Adrenal gland (tissue), 12 donors: Measurements from ENCODE around the gene RANGAP1. TPM values are rescaled to one million over a fixed set of nuclear protein-coding genes. Genes with fewer than 3 reads are reported as not detected.

Source experiments
- DNase-seq, 7 donors: peaks; one replicate each; pipeline ENCODE4 v3.0.0-alpha.2; 2019 to 2020
- H3K27ac ChIP-seq, 5 donors: fragments of 200-600 bp; sonication (generic) in 4 of 5; 1 replicate in 3 of 5; 2 replicates in 2 of 5; pipeline versions ENCODE4 v1.5.1 to v1.8.0; 2016 to 2020; ENCODE audit warnings: mild to moderate bottlenecking in 1 of 5
- H3K27me3 ChIP-seq: fragments of 200-600 bp; 2 replicates; pipeline ENCODE4 v1.8.0; 2021
- H3K36me3 ChIP-seq, 2 donors: fragments of 200-600 bp; replicated peaks in 1 of 2; 1 replicate in 1 of 2; 2 replicates in 1 of 2; pipeline versions ENCODE4 v1.5.1 to v1.8.0; 2018 to 2022
- H3K4me1 ChIP-seq, 2 donors: fragments of 200-600 bp; replicated peaks in 1 of 2; 1 replicate in 1 of 2; 2 replicates in 1 of 2; pipeline versions ENCODE4 v1.5.1 to v1.8.0; 2018 to 2021
- H3K4me3 ChIP-seq, 4 donors: fragments of 200-600 bp; sonication (generic) in 3 of 4; one replicate each; pipeline ENCODE4 v1.5.1; 2016 to 2018
- H3K9me3 ChIP-seq, 3 donors: fragments of 200-600 bp; sonication (generic) in 1 of 3; replicated peaks in 1 of 3; 1 replicate in 2 of 3; 2 replicates in 1 of 3; pipeline versions ENCODE4 v1.5.1 to v1.8.0; 2016 to 2021
- POLR2A ChIP-seq, 2 donors: fragments of 450-650 bp; IDR thresholded peaks; one replicate each; pipeline ENCODE4 v1.6.1; 2017; ENCODE audit warnings: antibody characterized with exemption in 2 of 2, mild to moderate bottlenecking in 2 of 2, moderate library complexity in 1 of 2
- WGBS, 4 donors: extraction: QIAGEN DNeasy Blood & Tissue Kit in 2 of 4; methylation state at CpG; one replicate each; pipeline versions ENCODE4 v1.1.5 to v1.1.7; 2013 to 2017; 5-methylcytosine and 5-hydroxymethylcytosine counted together
- intact Hi-C, 2 donors: fragments of 100-400 bp; cut with DNase I; formaldehyde crosslinking; loops; one replicate each; pipeline versions ENCODE4 v1.14.1 to v1.15.0; 2022 to 2023
- polyA plus RNA-seq, 3 donors: library from polyadenylated mRNA; stranded (reverse); fragments of 200-250 nt in 2 of 3; fragments of 350-450 nt in 1 of 3; fragmentation: Illumina TruSeq in 1 of 3; extraction: RNeasy Lipid Tissue Mini Kit (QIAGEN cat#74804) in 1 of 3; gene quantifications; one replicate each; pipeline ENCODE4 v1.2.3, GENCODE V29; 2013 to 2014
- total RNA-seq, 9 donors: library from RNA; depleted of rRNA in 4 of 9; stranded (reverse); fragments of >200 nt in 4 of 9; fragments of 120-200 nt in 1 of 9; fragmentation: NEBNext Ultra II Directional in 1 of 9; extraction: Animal tissue kit (Norgen Biotek cat#: 25700) in 1 of 9; gene quantifications; one replicate each; pipeline versions ENCODE4 v1.1.0 to v1.2.4, GENCODE V29; 2013 to 2023
- TF ChIP-seq, protein P1 (sequence below), 6 experiments: fragments of 450-650 bp in 4 of 6; fragments of 200-600 bp in 2 of 6; sonication (generic) in 1 of 6; IDR thresholded peaks; 1 replicate in 5 of 6; 2 replicates in 1 of 6; pipeline versions ENCODE4 v1.5.1 to v1.8.0; 2016 to 2021; ENCODE audit warnings: antibody characterized with exemption in 6 of 6, mild to moderate bottlenecking in 2 of 6, moderate library complexity in 1 of 6
- donor health status: healthy with polysubstance abuse.
- donor health status: Bipolar disorder and iron deficiency.
- donor health status: DM: yes; HTN: yes; CAD: no.
- donor health status: DM: no; HTN: no; CAD: no.
- donor health status: DM: no; HTN: no; CAD: no.
- donor health status: DM: yes; HTN: yes; CAD: no.

Gene RANGAP1
- total and polyA plus RNA-seq, 12 donors, result 56.6 to 134 (median 76.7) TPM

GRCh38 chr22:41290262-41291221 is 4.6 kb upstream of the RANGAP1 start:
- 57 to 61% (median 59%) methylated on average over 8 of the region's 8 CpGs for WGBS, 4 donors
- no peak for TF ChIP-seq POLR2A (IDR thresholded peaks at IDR 0.05)
- TF ChIP-seq, protein P1, sequence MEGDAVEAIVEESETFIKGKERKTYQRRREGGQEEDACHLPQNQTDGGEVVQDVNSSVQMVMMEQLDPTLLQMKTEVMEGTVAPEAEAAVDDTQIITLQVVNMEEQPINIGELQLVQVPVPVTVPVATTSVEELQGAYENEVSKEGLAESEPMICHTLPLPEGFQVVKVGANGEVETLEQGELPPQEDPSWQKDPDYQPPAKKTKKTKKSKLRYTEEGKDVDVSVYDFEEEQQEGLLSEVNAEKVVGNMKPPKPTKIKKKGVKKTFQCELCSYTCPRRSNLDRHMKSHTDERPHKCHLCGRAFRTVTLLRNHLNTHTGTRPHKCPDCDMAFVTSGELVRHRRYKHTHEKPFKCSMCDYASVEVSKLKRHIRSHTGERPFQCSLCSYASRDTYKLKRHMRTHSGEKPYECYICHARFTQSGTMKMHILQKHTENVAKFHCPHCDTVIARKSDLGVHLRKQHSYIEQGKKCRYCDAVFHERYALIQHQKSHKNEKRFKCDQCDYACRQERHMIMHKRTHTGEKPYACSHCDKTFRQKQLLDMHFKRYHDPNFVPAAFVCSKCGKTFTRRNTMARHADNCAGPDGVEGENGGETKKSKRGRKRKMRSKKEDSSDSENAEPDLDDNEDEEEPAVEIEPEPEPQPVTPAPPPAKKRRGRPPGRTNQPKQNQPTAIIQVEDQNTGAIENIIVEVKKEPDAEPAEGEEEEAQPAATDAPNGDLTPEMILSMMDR (IDR thresholded peaks at IDR 0.05), result no peak
- intact Hi-C loops, result no loop called here
- DNase-seq, result no peak
- H3K4me3 ChIP-seq, result no peak overlapping the region
- no peaks in the 10 kb centered on the region for H3K9me3 ChIP-seq
- H3K27me3 ChIP-seq, result no peaks in the 10 kb centered on the region
- H3K36me3 ChIP-seq, result no peaks in the 10 kb centered on the region
- peaks cover 0 to 24% of the 10 kb centered on the region in 2 donors for H3K4me1 ChIP-seq
- H3K27ac ChIP-seq, result peak overlapping the region in 4 of 5 donors; percentile 61 to 88 (median 68)

- Histone ChIP-seq H3K9me3 (no peaks in the 10 kb centered on the region), H3K27me3 (no peaks in the 10 kb centered on the region), H3K4me3 (no peak overlapping the region), H3K27ac (peak overlapping the region in 2 of 5 donors; percentile 14 to 75), H3K4me1 (peaks cover 0 to 31% of the 10 kb centered on the region in 2 donors), H3K36me3 (peaks cover 0 to 2% of the 10 kb centered on the region in 2 donors)
- intact Hi-C loops, result no loop called here
- no peak for DNase-seq
- TF ChIP-seq POLR2A (IDR thresholded peaks at IDR 0.05), result no peak
- TF ChIP-seq, protein P1 (IDR thresholded peaks at IDR 0.05), result no peak
- WGBS, 4 donors, result 88 to 100% (median 94%) methylated on average over 1 of the region's 1 CpG
These were observed 3.7 kb upstream of the RANGAP1 start for GRCh38 chr22:41289671-41290070.

DNA sequence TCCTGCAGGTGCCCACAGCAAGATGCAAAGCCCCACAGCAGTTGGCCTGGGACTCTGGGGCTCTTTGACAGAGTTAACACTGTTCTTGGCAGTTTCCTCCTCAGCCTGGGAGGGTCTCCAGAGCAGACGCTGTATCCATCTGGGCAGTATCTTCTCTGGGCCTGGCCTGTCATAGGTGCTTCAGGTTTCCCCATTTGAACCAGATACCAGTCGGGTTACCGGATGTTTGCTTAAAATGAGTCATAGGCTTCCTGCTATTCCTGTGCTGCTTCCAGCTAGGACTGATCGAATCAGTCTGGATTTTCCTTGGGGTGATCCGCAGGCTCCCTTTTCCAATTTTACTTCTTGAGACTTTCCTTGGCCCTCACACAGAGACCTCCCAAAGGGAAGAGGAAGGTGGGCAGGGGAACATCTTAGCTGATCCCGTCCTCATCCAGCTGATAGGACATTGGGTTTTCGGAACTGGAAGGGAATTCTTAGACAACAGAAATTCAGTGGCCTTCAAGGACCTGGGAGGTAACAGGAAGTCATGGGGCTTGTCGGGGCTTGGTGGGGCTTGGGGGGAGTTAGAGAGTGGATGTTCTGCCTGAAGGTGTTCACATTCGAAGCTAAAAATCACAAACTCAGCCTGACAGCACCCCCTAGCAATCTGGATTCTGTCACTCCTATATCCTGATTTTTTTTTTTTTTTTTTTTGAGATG is 2.4 kb upstream of the RANGAP1 start:
- H3K27ac ChIP-seq, result peak overlapping the region; percentile 69 to 84 (median 71)
- WGBS, 4 donors, result 28 to 42% (median 37%) methylated on average over 8 to 9 of the region's 9 CpGs
- DNase-seq, result peak in 6 of 7 donors; percentile 38 to 66 (median 48)
- H3K9me3 ChIP-seq, result no peaks in the 10 kb centered on the region
- peaks cover 0 to 37% of the 10 kb centered on the region in 2 donors for H3K4me1 ChIP-seq
- TF ChIP-seq POLR2A (IDR thresholded peaks at IDR 0.05), result peak in 1 of 2 donors; percentile 38
- TF ChIP-seq, protein P1 (IDR thresholded peaks at IDR 0.05), result no peak
- H3K4me3 ChIP-seq, result no peak overlapping the region
- H3K27me3 ChIP-seq, result no peaks in the 10 kb centered on the region
- H3K36me3 ChIP-seq, result peaks cover 0 to 8% of the 10 kb centered on the region in 2 donors
- intact Hi-C loops, result no loop called here

DNA sequence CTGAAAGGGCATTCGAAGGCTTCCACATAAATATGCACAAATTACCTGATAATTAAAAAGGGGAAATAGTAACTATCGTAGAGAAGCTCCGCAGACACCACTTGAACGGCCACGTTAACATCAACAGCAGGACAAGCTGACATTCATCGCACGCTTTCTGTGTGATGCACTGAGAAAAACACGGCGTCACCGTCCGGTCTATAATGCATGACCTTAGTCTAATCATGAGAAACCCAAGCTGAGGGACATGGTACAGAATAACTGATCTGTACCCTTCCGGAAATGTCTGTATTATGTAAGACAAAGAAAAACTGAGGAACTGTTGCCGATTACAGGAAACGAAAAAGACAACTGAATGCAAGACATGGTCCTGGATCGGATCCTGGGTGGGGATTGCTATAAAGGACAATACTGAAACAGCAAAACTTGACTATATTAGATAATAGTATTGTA is 678 bp upstream of the RANGAP1 start:
- intact Hi-C loops, result no loop called here
- 0 to 1% (median 0%) methylated on average over 15 of the region's 15 CpGs for WGBS, 4 donors
- peak in 5 of 7 donors; percentile 52 to 78 (median 57) for DNase-seq
- Histone ChIP-seq H3K27me3 (no peaks in the 10 kb centered on the region), H3K4me1 (peaks cover 0 to 37% of the 10 kb centered on the region in 2 donors), H3K4me3 (peak overlapping the region in 3 of 4 donors; percentile 34 to 86 (median 72)), H3K36me3 (peaks cover 0 to 8% of the 10 kb centered on the region in 2 donors), H3K9me3 (no peaks in the 10 kb centered on the region), H3K27ac (peak overlapping the region; percentile 80 to 98 (median 86))
- TF ChIP-seq, protein P1 (IDR thresholded peaks at IDR 0.05), result no peak
